Ishikawa (cell line): ENCODE data around the gene ROBO1.

Experiments used
- CREB1 ChIP-seq: IDR thresholded peaks from 2 replicates; pipeline ENCODE4 v1.6.1; 2012; ENCODE audit warnings: low read depth
- EGR1 ChIP-seq: IDR thresholded peaks from 2 replicates; pipeline ENCODE4 v1.6.1; 2012
- EP300 ChIP-seq: IDR thresholded peaks from 2 replicates; pipeline ENCODE4 v1.6.1; 2012; ENCODE audit warnings: borderline replicate concordance
- FOXM1 ChIP-seq: IDR thresholded peaks from 2 replicates; pipeline ENCODE4 v1.6.1; 2012; ENCODE audit warnings: low read depth, borderline replicate concordance
- MAX ChIP-seq: IDR thresholded peaks from 2 replicates; pipeline ENCODE4 v1.6.1; 2012
- RAD21 ChIP-seq: IDR thresholded peaks from 2 replicates; pipeline ENCODE4 v1.6.1; 2012; ENCODE audit warnings: low read depth
- REST ChIP-seq: IDR thresholded peaks from 2 replicates; pipeline ENCODE4 v1.6.1; 2012; ENCODE audit warnings: low read depth, mild to moderate bottlenecking
- TAF1 ChIP-seq: IDR thresholded peaks from 2 replicates; pipeline ENCODE4 v1.6.1; 2012; ENCODE audit warnings: low read depth, mild to moderate bottlenecking
- TCF12 ChIP-seq: IDR thresholded peaks from 2 replicates; pipeline ENCODE4 v1.6.1; 2012; ENCODE audit warnings: low read depth
- YY1 ChIP-seq: IDR thresholded peaks from 2 replicates; pipeline ENCODE4 v1.6.1; 2012; ENCODE audit warnings: low read depth
- ZBTB7A ChIP-seq: IDR thresholded peaks from 2 replicates; pipeline ENCODE4 v1.6.1; 2012; ENCODE audit warnings: low read depth

GRCh38 chr3:78927759-78928158 is 840.0 kb downstream of the ROBO1 start:
- TF ChIP-seq REST (no peak), CREB1 (no peak), TAF1 (no peak), EP300 (no peak), ZBTB7A (no peak), RAD21 (no peak), FOXM1 (no peak), MAX (no peak), TCF12 (no peak), YY1 (no peak), EGR1 (no peak)
